ENCODE data around the gene MRPS25.

MRPS25 gene

DNA sequence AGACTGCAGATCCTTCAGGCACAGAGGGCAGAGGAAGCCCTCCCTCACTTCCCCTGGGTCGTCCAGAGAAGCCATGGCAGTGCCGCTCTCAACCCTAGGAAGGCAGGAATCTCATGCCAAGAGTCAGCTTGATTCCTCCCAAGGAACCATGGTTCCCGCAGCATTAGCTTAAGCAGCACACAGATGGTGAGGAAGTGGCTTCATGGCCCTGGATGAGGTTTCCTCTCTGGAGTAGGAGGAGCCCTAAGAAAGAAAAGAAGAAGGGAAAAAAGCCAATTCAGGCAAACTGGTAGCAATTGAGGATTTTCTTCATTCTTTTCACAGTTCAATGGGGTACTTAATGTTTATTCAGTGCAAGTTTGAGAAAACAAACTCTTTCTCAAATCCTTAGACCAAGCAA is 30.9 kb upstream of the MRPS25 start:
- H3K4me3 ChIP-seq (ENCODE audit: low read depth, low read length), result no peak overlapping the region
- TF ChIP-seq, protein P1, sequence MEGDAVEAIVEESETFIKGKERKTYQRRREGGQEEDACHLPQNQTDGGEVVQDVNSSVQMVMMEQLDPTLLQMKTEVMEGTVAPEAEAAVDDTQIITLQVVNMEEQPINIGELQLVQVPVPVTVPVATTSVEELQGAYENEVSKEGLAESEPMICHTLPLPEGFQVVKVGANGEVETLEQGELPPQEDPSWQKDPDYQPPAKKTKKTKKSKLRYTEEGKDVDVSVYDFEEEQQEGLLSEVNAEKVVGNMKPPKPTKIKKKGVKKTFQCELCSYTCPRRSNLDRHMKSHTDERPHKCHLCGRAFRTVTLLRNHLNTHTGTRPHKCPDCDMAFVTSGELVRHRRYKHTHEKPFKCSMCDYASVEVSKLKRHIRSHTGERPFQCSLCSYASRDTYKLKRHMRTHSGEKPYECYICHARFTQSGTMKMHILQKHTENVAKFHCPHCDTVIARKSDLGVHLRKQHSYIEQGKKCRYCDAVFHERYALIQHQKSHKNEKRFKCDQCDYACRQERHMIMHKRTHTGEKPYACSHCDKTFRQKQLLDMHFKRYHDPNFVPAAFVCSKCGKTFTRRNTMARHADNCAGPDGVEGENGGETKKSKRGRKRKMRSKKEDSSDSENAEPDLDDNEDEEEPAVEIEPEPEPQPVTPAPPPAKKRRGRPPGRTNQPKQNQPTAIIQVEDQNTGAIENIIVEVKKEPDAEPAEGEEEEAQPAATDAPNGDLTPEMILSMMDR (IDR thresholded peaks at IDR 0.05; ENCODE audit: borderline replicate concordance, insufficient read depth, low read depth, low read length), result no peak

DNA sequence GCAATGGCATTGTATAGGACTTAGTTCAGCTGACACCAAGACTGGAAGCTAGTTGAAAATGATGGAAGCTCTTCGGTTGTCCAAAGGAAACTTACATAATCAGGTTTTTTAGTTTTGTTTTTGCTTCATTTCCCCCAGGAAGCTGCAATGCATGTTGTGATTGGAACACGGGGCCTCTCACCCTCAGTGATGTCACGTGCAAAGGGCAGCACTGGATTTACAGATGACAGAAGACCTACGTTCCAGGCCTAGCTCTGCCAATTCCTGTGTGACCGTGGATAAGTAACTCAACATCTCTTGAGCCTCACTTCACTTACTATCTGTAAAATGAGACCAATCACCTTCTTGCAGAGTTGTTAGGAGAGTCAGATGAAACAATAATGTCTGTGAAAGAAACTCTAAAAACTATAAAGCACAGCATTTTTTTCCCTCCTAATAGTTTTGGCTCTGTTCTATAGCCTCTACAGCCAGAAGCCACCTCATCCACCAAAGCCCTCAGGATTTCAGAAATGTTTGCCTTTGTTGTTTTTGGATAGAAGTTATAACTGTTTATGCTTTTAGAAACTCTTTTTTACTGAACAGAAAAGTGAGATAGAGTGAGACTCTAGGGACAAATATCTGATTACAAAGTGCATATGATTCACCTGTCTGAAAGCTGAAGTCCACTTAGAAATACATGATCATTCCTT is 29.2 kb upstream of the MRPS25 start:
- TF ChIP-seq, protein P1 (IDR thresholded peaks at IDR 0.05; ENCODE audit: borderline replicate concordance, insufficient read depth, low read depth, low read length), result no peak
- H3K4me3 ChIP-seq (ENCODE audit: low read depth, low read length), result no peak overlapping the region

DNA sequence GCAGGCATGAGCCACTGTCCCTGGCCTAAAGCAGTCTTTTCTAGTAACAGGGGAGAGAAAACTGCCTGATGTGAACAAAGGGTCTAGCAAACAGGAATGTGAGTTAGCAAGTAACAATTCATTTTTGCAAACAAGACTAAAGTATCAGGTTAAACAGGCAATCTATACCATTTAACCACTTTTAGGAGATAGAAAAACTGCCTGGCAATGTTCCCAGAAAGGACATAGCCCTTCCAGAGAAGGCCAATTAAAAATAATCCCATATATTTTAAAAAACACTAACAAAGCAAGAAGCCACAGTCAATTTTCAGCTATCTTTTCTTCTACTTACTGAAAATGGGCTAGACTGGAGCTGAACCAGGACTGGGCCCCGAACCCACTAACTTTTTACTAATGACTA is 27.6 kb upstream of the MRPS25 start:
- H3K4me3 ChIP-seq (ENCODE audit: low read depth, low read length), result no peak overlapping the region
- TF ChIP-seq, protein P1 (IDR thresholded peaks at IDR 0.05; ENCODE audit: borderline replicate concordance, insufficient read depth, low read depth, low read length), result no peak

DNA sequence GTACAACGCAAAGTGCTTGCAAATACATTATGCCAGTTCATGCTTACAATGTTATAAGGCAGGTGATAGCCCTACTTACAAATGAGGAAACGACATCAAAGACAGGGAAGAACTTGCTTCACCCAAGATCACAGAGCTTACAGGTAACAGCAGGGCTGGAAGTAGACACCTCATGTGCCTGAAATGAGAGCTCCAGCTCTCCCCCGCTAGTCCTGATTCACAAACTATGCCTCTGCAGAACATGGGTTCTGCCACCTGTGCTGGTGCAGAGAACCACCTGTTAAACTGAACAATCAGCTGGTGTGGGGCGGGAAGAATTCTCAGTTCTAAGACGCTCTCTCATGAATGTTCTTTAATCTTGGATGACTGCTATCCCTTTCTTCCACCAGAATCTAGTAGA is 26.5 kb upstream of the MRPS25 start:
- TF ChIP-seq, protein P1 (IDR thresholded peaks at IDR 0.05; ENCODE audit: borderline replicate concordance, insufficient read depth, low read depth, low read length), result no peak
- H3K4me3 ChIP-seq (ENCODE audit: low read depth, low read length), result no peak overlapping the region

DNA sequence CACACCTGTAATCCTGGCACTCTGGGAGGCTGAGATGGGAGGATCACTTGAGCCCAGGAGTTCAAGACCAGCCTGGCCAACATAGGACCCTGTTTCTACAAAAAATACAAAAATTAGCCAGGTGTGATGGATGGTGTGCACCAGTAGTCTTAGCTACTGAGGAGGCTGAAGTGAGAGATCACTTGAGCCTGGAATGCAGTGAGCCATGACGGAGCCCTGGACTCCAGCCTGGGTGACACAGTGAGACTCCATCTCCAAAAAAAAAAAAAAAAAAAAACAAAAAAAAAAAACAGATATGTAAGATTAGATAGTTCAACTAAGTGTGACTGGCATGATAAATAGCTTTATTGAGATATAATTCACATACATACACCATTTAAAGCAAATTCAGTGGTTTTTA is 24.1 kb upstream of the MRPS25 start:
- TF ChIP-seq, protein P1 (IDR thresholded peaks at IDR 0.05; ENCODE audit: borderline replicate concordance, insufficient read depth, low read depth, low read length), result no peak

DNA sequence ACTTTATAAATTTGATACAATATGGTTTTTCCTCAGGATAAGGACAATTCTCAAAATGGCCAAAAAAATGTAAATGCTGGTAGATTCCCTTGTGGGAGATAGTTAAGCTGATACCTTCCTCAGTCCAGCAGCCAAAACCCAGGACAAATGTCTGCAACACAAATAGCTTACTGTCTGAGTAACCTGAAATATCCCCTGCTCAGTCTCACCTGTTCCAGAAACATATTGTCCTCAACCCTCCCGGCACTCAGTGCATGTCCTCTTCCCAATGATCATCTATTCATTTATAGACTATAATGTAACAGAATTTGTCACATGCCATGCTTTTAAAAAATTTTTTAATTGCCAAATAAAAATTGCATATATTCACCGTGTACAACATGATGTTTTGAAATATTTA is 21.6 kb upstream of the MRPS25 start:
- no peak overlapping the region for H3K4me3 ChIP-seq (ENCODE audit: low read depth, low read length)
- TF ChIP-seq, protein P1 (IDR thresholded peaks at IDR 0.05; ENCODE audit: borderline replicate concordance, insufficient read depth, low read depth, low read length), result no peak

More for the DNA sequence above, 24.1 kb upstream of the MRPS25 start:
- no peak overlapping the region for H3K4me3 ChIP-seq (ENCODE audit: low read depth, low read length)

DNA sequence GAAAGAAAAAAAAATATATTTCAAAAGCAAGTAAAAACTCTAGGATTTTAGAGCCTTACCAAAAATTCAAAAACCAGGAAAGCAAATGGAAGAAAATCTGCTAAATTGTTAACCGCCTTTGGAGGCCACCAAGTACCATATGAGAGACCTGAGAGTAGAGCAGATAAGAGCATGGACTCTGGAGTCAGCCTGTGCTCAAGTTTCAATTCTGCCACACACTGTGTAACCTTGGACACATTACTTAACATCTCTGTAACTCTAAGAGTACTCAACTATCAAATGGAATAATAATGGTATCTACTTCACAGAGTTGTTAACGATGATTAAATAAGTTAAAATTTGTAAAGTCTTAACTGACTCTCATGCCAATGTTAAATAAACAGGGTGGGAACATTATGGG is 21.1 kb upstream of the MRPS25 start:
- TF ChIP-seq, protein P1 (IDR thresholded peaks at IDR 0.05; ENCODE audit: borderline replicate concordance, insufficient read depth, low read depth, low read length), result no peak
- no peak overlapping the region for H3K4me3 ChIP-seq (ENCODE audit: low read depth, low read length)

All from GM12875 (cell line).